Thymus (tissue), 11 donors: ENCODE measurements around the gene ABCA4. TPM values are rescaled to one million over a fixed set of nuclear protein-coding genes. Genes with fewer than 3 reads are reported as not detected.

Experiments used
- DNase-seq, 9 donors: peaks; one replicate each; pipeline ENCODE4 v3.0.0-alpha.2; 2013; ENCODE audit warnings: low spot score in 9 of 9, low read depth in 6 of 9, missing footprints in 1 of 9
- H3K27ac ChIP-seq, 2 donors: one replicate each; pipeline ENCODE4 v1.5.1; 2013; ENCODE audit warnings: control low read depth in 1 of 2, low read depth in 1 of 2, low read length in 1 of 2, mild to moderate bottlenecking in 1 of 2, moderate library complexity in 1 of 2
- H3K27me3 ChIP-seq, 2 donors: one replicate each; pipeline ENCODE4 v1.5.1; 2013; ENCODE audit warnings: low read length in 1 of 2; ENCODE audit not compliant: control insufficient read depth in 2 of 2, insufficient read depth in 1 of 2
- H3K36me3 ChIP-seq, 2 donors: one replicate each; pipeline ENCODE4 v1.5.1; 2013; ENCODE audit warnings: low read length in 1 of 2, mild to moderate bottlenecking in 1 of 2, moderate library complexity in 1 of 2; ENCODE audit not compliant: control insufficient read depth in 2 of 2, insufficient read depth in 2 of 2
- H3K4me1 ChIP-seq, 2 donors: one replicate each; pipeline ENCODE4 v1.5.1; 2013; ENCODE audit warnings: low read length in 2 of 2; ENCODE audit not compliant: control insufficient read depth in 2 of 2, insufficient read depth in 2 of 2
- H3K4me3 ChIP-seq, 2 donors: one replicate each; pipeline ENCODE4 v1.5.1; 2013; ENCODE audit warnings: low read length in 2 of 2, control low read depth in 1 of 2, mild to moderate bottlenecking in 1 of 2
- H3K9me3 ChIP-seq, 2 donors: one replicate each; pipeline ENCODE4 v1.5.1; 2013; ENCODE audit warnings: low read length in 1 of 2, mild to moderate bottlenecking in 1 of 2; ENCODE audit not compliant: control insufficient read depth in 2 of 2, insufficient read depth in 1 of 2
- WGBS: extraction: QIAGEN DNeasy Blood & Tissue Kit; methylation state at CpG from one replicate; pipeline ENCODE4 v1.1.7; 2013; 5-methylcytosine and 5-hydroxymethylcytosine counted together
- polyA plus RNA-seq: library from polyadenylated mRNA; stranded (reverse); fragments of 200-250 nt; gene quantifications from one replicate; pipeline ENCODE4 v1.2.3, GENCODE V29; 2013
- total RNA-seq: library from RNA; stranded (reverse); fragments of 120-200 nt; gene quantifications from one replicate; pipeline ENCODE4 v1.2.4, GENCODE V29; 2013
- donor health status: healthy.

The ABCA4 gene
- total and polyA plus RNA-seq, 2 donors = 0.24 to 2.0 TPM

DNA sequence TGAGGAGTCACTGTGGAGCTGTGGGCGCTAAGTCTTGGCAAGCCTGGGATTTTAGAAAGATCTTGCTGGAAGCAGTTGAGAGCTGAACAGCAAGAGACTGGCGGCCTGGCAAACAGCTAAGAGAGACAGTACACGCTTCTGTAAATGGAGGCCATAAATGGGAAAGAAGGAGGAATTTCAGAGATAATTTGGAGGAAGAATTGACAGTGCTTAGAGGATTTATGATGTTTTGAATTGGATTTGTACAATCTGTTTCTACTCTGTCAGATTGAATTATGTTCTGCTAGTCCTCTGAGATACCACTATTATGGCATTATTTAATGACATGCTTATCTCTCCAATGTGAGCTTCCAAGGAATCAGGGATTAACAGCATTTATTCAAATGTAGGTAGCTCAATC lies 50.1 kb downstream of the ABCA4 start:
- peak overlapping the region in 1 of 2 donors; percentile 10 for H3K27ac ChIP-seq
- DNase-seq = no peak
- peaks cover 42 to 70% of the 10 kb centered on the region in 2 donors for H3K4me1 ChIP-seq

DNA sequence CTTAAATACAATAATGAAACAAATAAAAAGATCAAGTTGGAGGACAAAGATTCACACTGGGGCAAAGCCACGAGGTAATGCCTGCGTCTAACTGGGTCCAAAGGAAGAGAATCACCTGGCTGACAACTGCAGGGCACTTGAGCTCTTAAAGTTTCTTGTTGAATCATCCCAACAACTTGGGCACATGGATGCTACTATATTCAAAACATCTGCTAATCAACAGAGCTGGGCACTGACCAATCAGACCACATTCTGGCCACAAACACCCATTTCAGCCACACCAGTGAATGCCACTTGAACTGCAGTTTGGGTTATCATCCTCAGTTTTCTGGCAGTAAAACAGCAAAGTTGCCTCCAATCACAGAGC lies 51.0 kb downstream of the ABCA4 start:
- H3K9me3 ChIP-seq = no peaks in the 10 kb centered on the region
- H3K27me3 ChIP-seq = no peaks in the 10 kb centered on the region
- H3K4me3 ChIP-seq = no peak overlapping the region
- H3K36me3 ChIP-seq = no peaks in the 10 kb centered on the region
- WGBS = 57% methylated on average over 2 of the region's 2 CpGs
- peak overlapping the region; percentile 55 to 68 for H3K27ac ChIP-seq
- no peak for DNase-seq
- H3K4me1 ChIP-seq = peaks cover 42 to 70% of the 10 kb centered on the region in 2 donors

More for the DNA sequence above, 50.1 kb downstream of the ABCA4 start:
- Histone ChIP-seq H3K9me3 (no peaks in the 10 kb centered on the region), H3K27me3 (no peaks in the 10 kb centered on the region), H3K36me3 (no peaks in the 10 kb centered on the region), H3K4me3 (no peak overlapping the region)
- 98% methylated on average over 3 of the region's 3 CpGs for WGBS

- Histone ChIP-seq H3K36me3 (no peaks in the 10 kb centered on the region), H3K4me1 (peaks cover 42 to 70% of the 10 kb centered on the region in 2 donors), H3K9me3 (no peaks in the 10 kb centered on the region), H3K27ac (peak overlapping the region; percentile 31 to 68), H3K4me3 (no peak overlapping the region), H3K27me3 (no peaks in the 10 kb centered on the region)
- peak in 3 of 9 donors; percentile 37 to 71 (median 49) for DNase-seq
- WGBS = 62% methylated on average over 16 of the region's 16 CpGs
Observed at GRCh38 chr1:94068999-94069918, 51.7 kb downstream of the ABCA4 start.

DNA sequence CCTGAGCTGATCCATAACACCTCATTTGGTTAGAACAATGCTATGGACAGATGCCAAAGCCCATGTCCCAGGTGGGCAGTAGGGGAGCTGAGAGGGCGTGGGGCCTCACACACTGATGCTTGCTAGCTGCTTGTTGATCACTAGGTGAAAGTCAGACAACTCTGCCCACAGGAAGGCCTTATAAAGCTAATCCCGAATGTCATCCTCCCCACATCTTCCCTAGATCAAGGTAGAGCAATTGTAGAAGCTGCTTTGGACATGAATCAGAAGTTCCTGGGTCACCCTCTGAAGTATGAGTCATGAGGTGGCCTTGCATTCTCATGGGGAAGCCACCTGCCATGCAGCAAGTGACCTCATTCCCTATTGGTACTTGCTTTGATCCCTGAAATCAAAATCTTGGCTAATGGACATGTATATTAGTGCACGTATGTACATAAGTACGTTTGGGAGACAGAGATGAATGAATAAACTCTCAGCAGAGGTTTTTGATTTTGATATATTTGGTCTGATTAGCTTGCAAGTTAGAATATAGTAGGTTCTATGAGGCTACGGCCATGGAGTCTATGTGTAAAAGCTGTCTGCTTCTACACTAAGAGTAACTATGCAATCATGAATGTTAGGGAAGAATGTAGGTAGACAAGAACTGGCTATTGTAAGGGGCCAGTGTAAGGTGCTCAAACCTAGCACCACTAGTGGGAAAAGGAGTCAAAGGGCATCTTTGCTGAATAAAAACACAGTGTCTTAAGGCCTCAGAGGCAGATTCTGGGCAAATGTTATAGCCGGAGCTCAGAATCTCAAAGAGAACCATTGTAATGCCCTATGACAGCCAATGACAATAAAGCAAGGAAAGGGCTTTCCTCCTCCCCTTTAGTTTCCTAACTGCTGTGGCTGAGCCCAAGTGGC lies 52.6 kb downstream of the ABCA4 start:
- no peak overlapping the region for H3K4me3 ChIP-seq
- H3K36me3 ChIP-seq = no peaks in the 10 kb centered on the region
- no peaks in the 10 kb centered on the region for H3K27me3 ChIP-seq
- no peaks in the 10 kb centered on the region for H3K9me3 ChIP-seq
- peaks cover 39 to 65% of the 10 kb centered on the region in 2 donors for H3K4me1 ChIP-seq
- WGBS = 96% methylated on average over 6 of the region's 6 CpGs
- DNase-seq = no peak
- peak overlapping the region in 1 of 2 donors; percentile 68 for H3K27ac ChIP-seq

- no peaks in the 10 kb centered on the region for H3K27me3 ChIP-seq
- DNase-seq = no peak
- WGBS = 67% methylated on average over 3 of the region's 3 CpGs
- H3K4me3 ChIP-seq = no peak overlapping the region
- H3K27ac ChIP-seq = peak overlapping the region in 1 of 2 donors; percentile 46
- no peaks in the 10 kb centered on the region for H3K9me3 ChIP-seq
- H3K36me3 ChIP-seq = no peaks in the 10 kb centered on the region
- H3K4me1 ChIP-seq = peaks cover 32 to 57% of the 10 kb centered on the region in 2 donors
Observed at GRCh38 chr1:94067196-94067595, 53.8 kb downstream of the ABCA4 start.

DNA sequence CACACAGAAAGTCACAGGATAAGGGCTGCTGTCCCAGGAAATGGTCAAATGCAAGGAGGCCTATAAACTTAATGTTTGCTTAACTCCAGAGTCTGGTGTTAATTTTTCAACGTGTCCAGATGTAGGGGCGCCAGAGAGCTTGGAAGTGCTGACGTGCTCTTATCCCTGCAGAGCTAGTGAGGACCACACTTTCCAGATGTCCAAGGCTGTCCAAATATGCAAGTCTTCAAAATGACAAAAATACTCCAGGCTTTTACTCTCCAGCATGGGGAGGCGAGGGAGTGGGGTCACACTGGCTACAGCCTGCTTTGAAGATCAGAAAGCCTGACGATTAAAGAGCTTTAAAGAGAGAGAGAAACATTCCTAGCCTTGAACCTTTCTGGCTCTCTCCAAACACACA lies 57.6 kb downstream of the ABCA4 start:
- no peaks in the 10 kb centered on the region for H3K36me3 ChIP-seq
- H3K4me3 ChIP-seq = no peak overlapping the region
- peak in 1 of 9 donors; percentile 54 for DNase-seq
- H3K27ac ChIP-seq = no peak overlapping the region
- 47% methylated on average over 5 of the region's 5 CpGs for WGBS
- H3K27me3 ChIP-seq = peaks cover 0 to 4% of the 10 kb centered on the region in 2 donors
- no peaks in the 10 kb centered on the region for H3K9me3 ChIP-seq
- peaks cover 12 to 31% of the 10 kb centered on the region in 2 donors for H3K4me1 ChIP-seq

DNA sequence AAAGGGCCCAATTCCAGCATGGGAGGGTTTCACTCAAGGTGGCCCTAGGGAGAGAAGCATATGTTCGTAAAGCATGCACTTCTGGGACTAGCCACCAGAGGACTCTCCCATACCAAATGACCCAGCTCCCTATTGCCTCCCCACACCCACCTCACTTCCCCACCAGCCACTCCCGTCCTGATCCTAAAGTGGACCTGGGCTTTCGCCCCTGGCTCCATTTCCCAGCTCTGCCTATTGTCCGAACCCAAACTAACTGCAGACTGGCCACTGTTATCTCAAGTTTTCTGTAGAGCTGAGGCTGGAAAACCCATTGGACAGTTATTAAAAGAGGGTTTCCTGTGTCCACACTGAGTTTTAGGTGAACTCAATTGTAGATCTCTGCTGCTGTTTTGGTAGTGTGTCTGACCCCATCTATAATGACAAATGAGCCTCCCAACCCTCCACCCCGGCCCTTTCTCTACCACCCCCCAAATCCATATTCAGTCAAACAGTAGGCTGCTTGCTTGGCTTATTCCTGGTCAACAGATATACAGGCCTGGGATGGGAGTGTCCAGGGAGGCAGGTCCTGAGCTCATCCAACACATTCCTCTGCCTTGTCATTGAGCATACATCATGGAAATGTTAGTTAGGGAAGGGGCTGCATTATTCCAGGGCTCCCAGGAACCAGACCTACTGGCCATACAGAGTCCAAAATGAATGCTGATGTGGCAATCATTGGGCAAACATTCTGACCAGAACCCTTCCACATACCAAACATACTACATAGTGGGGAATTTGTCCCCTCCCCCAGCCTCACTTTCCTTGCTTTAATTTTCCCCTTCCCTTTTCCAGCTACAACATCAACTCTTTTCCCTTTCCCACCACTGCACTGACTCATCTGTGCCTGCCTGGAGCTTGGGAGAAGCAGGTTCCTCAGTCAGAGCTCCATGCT lies 59.2 kb downstream of the ABCA4 start:
- H3K9me3 ChIP-seq = no peaks in the 10 kb centered on the region
- peak in 6 of 9 donors; percentile 51 to 83 (median 66) for DNase-seq
- H3K4me1 ChIP-seq = peaks cover 3 to 16% of the 10 kb centered on the region in 2 donors
- H3K36me3 ChIP-seq = no peaks in the 10 kb centered on the region
- H3K27me3 ChIP-seq = peaks cover 0 to 6% of the 10 kb centered on the region in 2 donors
- no peak overlapping the region for H3K27ac ChIP-seq
- 24% methylated on average over 5 of the region's 5 CpGs for WGBS
- H3K4me3 ChIP-seq = no peak overlapping the region

- DNase-seq = no peak
- Histone ChIP-seq H3K4me1 (peaks cover 3 to 12% of the 10 kb centered on the region in 2 donors), H3K9me3 (no peaks in the 10 kb centered on the region), H3K27me3 (peaks cover 2 to 10% of the 10 kb centered on the region in 2 donors), H3K27ac (no peak overlapping the region), H3K4me3 (no peak overlapping the region), H3K36me3 (no peaks in the 10 kb centered on the region)
- WGBS = 74% methylated on average over 2 of the region's 2 CpGs
Observed at GRCh38 chr1:94060720-94061119, 60.2 kb downstream of the ABCA4 start.
